Upper lobe of left lung (tissue), 6 donors: ENCODE data around the gene HDAC5. TPM values are rescaled to one million over a fixed set of nuclear protein-coding genes. Genes with fewer than 3 reads are reported as not detected.

ENCODE experiments used
- ATAC-seq, 2 donors: fragments of 200-7000 bp; cut with Tn5 transposase; one replicate each; pipeline ENCODE4 v1.9.1; 2022; ENCODE audit warnings: mild to moderate bottlenecking in 2 of 2, moderate library complexity in 2 of 2; ENCODE audit not compliant: low FRiP score in 2 of 2
- DNase-seq, 2 donors: peaks; one replicate each; pipeline ENCODE4 v3.0.0-alpha.2; 2019 to 2020
- H3K27ac ChIP-seq, 4 donors: fragments of 200-600 bp; sonication (generic); one replicate each; pipeline ENCODE4 v1.5.1; 2016 to 2019
- H3K27me3 ChIP-seq, 4 donors: fragments of 200-600 bp; sonication (generic); one replicate each; pipeline ENCODE4 v1.5.1; 2017 to 2019
- H3K36me3 ChIP-seq, 4 donors: fragments of 200-600 bp; sonication (generic); one replicate each; pipeline ENCODE4 v1.5.1; 2016 to 2019
- H3K4me1 ChIP-seq, 4 donors: fragments of 200-600 bp; sonication (generic); one replicate each; pipeline ENCODE4 v1.5.1; 2018 to 2019
- H3K4me3 ChIP-seq, 4 donors: fragments of 200-600 bp; sonication (generic); one replicate each; pipeline ENCODE4 v1.5.1; 2017 to 2019; ENCODE audit warnings: mild to moderate bottlenecking in 2 of 4, moderate library complexity in 1 of 4
- H3K9me3 ChIP-seq, 4 donors: fragments of 200-600 bp; sonication (generic); one replicate each; pipeline ENCODE4 v1.5.1; 2018 to 2019
- CTCF ChIP-seq, 6 experiments: fragments of 450-650 bp in 4 of 6; fragments of 200-600 bp in 2 of 6; sonication (generic) in 2 of 6; IDR thresholded peaks; one replicate each; pipeline ENCODE4 v1.5.1; 2016 to 2019; ENCODE audit warnings: antibody characterized with exemption in 6 of 6
- EP300 ChIP-seq, 4 donors: sonication (generic); formaldehyde crosslinking; IDR thresholded peaks; one replicate each; pipeline ENCODE4 v1.5.1; 2017; ENCODE audit warnings: antibody characterized with exemption in 4 of 4, control low read depth in 2 of 4
- POLR2A ChIP-seq, 4 donors: fragments of 450-650 bp; IDR thresholded peaks; one replicate each; pipeline ENCODE4 v1.5.1; 2016 to 2017; ENCODE audit warnings: antibody characterized with exemption in 4 of 4, mild to moderate bottlenecking in 2 of 4
- POLR2AphosphoS5 ChIP-seq, 2 donors: sonication (generic); formaldehyde crosslinking; IDR thresholded peaks; one replicate each; pipeline ENCODE4 v1.5.1; 2017; ENCODE audit warnings: antibody characterized with exemption in 2 of 2
- WGBS, 2 donors: methylation state at CpG; one replicate each; pipeline ENCODE4 v1.1.5; 2017 to 2018; 5-methylcytosine and 5-hydroxymethylcytosine counted together
- small RNA-seq, 4 donors: library from RNA; depleted of rRNA; stranded (forward); fragments of <200 nt; gene quantifications; one replicate each; pipeline ENCODE3, GENCODE V24; 2016
- total RNA-seq, 6 donors: library from RNA; depleted of rRNA in 4 of 6; stranded (reverse); fragments of >200 nt in 4 of 6; gene quantifications; one replicate each; pipeline versions ENCODE4 v1.1.0 to v1.2.1, GENCODE V29; 2016 to 2021
- donor health status: DM: no; HTN: no; CAD: no; lungs with moderate emphysema.
- donor health status: DM: no; HTN: yes; CAD: no; lungs with severe emphysema.

HDAC5 gene
- total RNA-seq, 6 donors from 2014 or later: 59.9 to 138 (median 64.9) TPM

- H3K27me3 ChIP-seq: no peaks in the 10 kb centered on the region
- ATAC-seq: no peak
- WGBS, 2 donors: 40 to 70% methylated on average over 3 of the region's 3 CpGs
Observed at GRCh38 chr17:44033861-44034408, 89.5 kb downstream of the HDAC5 start.

GRCh38 chr17:44030482-44030881 lies 93.0 kb downstream of the HDAC5 start:
- no peak for TF ChIP-seq POLR2AphosphoS5 (IDR thresholded peaks at IDR 0.05)
- TF ChIP-seq CTCF (IDR thresholded peaks at IDR 0.05): no peak
- TF ChIP-seq EP300 (IDR thresholded peaks at IDR 0.05): no peak
- TF ChIP-seq POLR2A (IDR thresholded peaks at IDR 0.05): no peak
- no peak for ATAC-seq
- WGBS, 2 donors: 90 to 94% methylated on average over 3 of the region's 3 CpGs
- DNase-seq: no peak
- no peaks in the 10 kb centered on the region for H3K27me3 ChIP-seq
- peaks cover 0 to 39% (median 17%) of the 10 kb centered on the region in 4 donors for H3K36me3 ChIP-seq
- H3K27ac ChIP-seq: no peak overlapping the region
- H3K4me3 ChIP-seq: no peak overlapping the region
- H3K9me3 ChIP-seq: no peaks in the 10 kb centered on the region
- no peaks in the 10 kb centered on the region for H3K4me1 ChIP-seq

More at GRCh38 chr17:44033861-44034408, 89.5 kb downstream of the HDAC5 start:
- TF ChIP-seq EP300 (IDR thresholded peaks at IDR 0.05) (no peak), POLR2AphosphoS5 (IDR thresholded peaks at IDR 0.05) (no peak), CTCF (IDR thresholded peaks at IDR 0.05) (no peak), POLR2A (IDR thresholded peaks at IDR 0.05) (no peak)
- no peak overlapping the region for H3K4me3 ChIP-seq
- no peak for DNase-seq
- no peaks in the 10 kb centered on the region for H3K9me3 ChIP-seq
- peaks cover 12 to 64% (median 37%) of the 10 kb centered on the region in 4 donors for H3K36me3 ChIP-seq
- H3K4me1 ChIP-seq: no peaks in the 10 kb centered on the region
- H3K27ac ChIP-seq: peak overlapping the region in 1 of 4 donors; percentile 35

GRCh38 chr17:44029736-44030135 lies 93.7 kb downstream of the HDAC5 start:
- Histone ChIP-seq H3K27ac (no peak overlapping the region), H3K4me1 (no peaks in the 10 kb centered on the region), H3K4me3 (no peak overlapping the region), H3K9me3 (no peaks in the 10 kb centered on the region), H3K27me3 (no peaks in the 10 kb centered on the region), H3K36me3 (peaks cover 0 to 39% (median 17%) of the 10 kb centered on the region in 4 donors)
- WGBS, 2 donors: 88 to 93% methylated on average over 5 of the region's 5 CpGs
- ATAC-seq (no peak), DNase-seq (no peak)
- no peak for TF ChIP-seq POLR2AphosphoS5 (IDR thresholded peaks at IDR 0.05)
- TF ChIP-seq CTCF (IDR thresholded peaks at IDR 0.05): no peak

Small RNA genes within 50 kb of the gene (small RNA-seq; reads per million reads assigned to genes)
- 0 reads per million in 4 donors for gene RNU6-131P

Other genes starting within 250 kb of the HDAC5 start
- 1 to 10 TPM in 2 of 6 donors, under 1 TPM in 3, not detected in 1; 0.20 to 2.0 (median 0.74) TPM for gene MPP2, start 216.1 kb downstream of the HDAC5 start, total RNA-seq
- not detected for gene PPY, start 181.2 kb downstream of the HDAC5 start, total RNA-seq
- gene PYY, start 169.7 kb downstream of the HDAC5 start, total RNA-seq: under 1 TPM in 1 of 6 donors, not detected in 5; 0.60 TPM
- 10 to 100 TPM in 1 of 6 donors, 1 to 10 TPM in 5; 4.3 to 12.4 (median 7.0) TPM for gene NAGS, start 119.0 kb downstream of the HDAC5 start, total RNA-seq
- gene TMEM101, start 108.7 kb downstream of the HDAC5 start, total RNA-seq: 10 to 100 TPM; 10.5 to 36.9 (median 29.1) TPM
- 10 to 100 TPM; 14.8 to 38.3 (median 33.6) TPM for gene LSM12, start 57.0 kb downstream of the HDAC5 start, total RNA-seq
- 10 to 100 TPM; 16.8 to 63.0 (median 33.8) TPM for gene G6PC3, start 52.9 kb downstream of the HDAC5 start, total RNA-seq
- gene HROB, start 18.3 kb upstream of the HDAC5 start, total RNA-seq: 1 to 10 TPM in 4 of 6 donors, under 1 TPM in 2; 0.89 to 1.4 (median 1.0) TPM
- gene ASB16, start 47.1 kb upstream of the HDAC5 start, total RNA-seq: under 1 TPM in 1 of 6 donors, not detected in 5; 0.11 TPM
- gene TMUB2, start 63.3 kb upstream of the HDAC5 start, total RNA-seq: 10 to 100 TPM; 28.5 to 46.1 (median 34.9) TPM
- gene ATXN7L3, start 76.2 kb upstream of the HDAC5 start, total RNA-seq: 10 to 100 TPM; 41.4 to 79.0 (median 46.9) TPM
- 10 to 100 TPM; 41.2 to 94.3 (median 67.6) TPM for gene UBTF, start 96.0 kb upstream of the HDAC5 start, total RNA-seq
- gene SLC4A1, start 144.5 kb upstream of the HDAC5 start, total RNA-seq: 1 to 10 TPM in 3 of 6 donors, under 1 TPM in 2, not detected in 1; 0.46 to 6.3 (median 1.0) TPM
- gene RUNDC3A, start 185.0 kb upstream of the HDAC5 start, total RNA-seq: 1 to 10 TPM in 2 of 6 donors, under 1 TPM in 1, not detected in 3; 0.13 to 2.6 (median 1.0) TPM
- 100 to 1,000 TPM in 3 of 6 donors, 10 to 100 TPM in 3; 56.8 to 144 (median 98.6) TPM for gene SLC25A39, start 201.2 kb upstream of the HDAC5 start, total RNA-seq
- gene GRN, start 221.7 kb upstream of the HDAC5 start, total RNA-seq: 1,000 to 10,000 TPM in 4 of 6 donors, 100 to 1,000 TPM in 2; 439 to 1,887 (median 1,220) TPM
- gene FAM171A2, start 240.2 kb upstream of the HDAC5 start, total RNA-seq: 1 to 10 TPM in 2 of 6 donors, under 1 TPM in 3, not detected in 1; 0.61 to 4.6 (median 0.98) TPM